Calu3 (cell line): ENCODE results near the gene SMIM11. TPM values are rescaled to one million over a fixed set of nuclear protein-coding genes. Genes with fewer than 3 reads are reported as not detected.

Experiments used
- BruUV-seq: library from RNA; stranded (reverse); fragments of 400-500 nt; replicated peaks from 2 replicates; lab custom pipeline; 2021; lab: Mats Ljungman, UMichigan
- CTCF ChIA-PET: fragments of 300-600 bp; sonication (Branson Sonifier 250); formaldehyde crosslinking; loops from one replicate; lab custom pipeline; 2022; ENCODE audit warnings: antibody characterized with exemption; lab: Charles Lee
- DNase-seq: peaks from one replicate; pipeline ENCODE4 v3.0.0; 2022
- H3K27ac Mint-ChIP-seq: one replicate; pipeline ENCODE4 v1.8.0; 2022; ENCODE audit warnings: mixed read lengths; ENCODE audit not compliant: unreplicated experiment
- H3K27me3 Mint-ChIP-seq: one replicate; pipeline ENCODE4 v1.8.0; 2022; ENCODE audit warnings: mixed read lengths; ENCODE audit not compliant: unreplicated experiment
- H3K36me3 Mint-ChIP-seq: one replicate; pipeline ENCODE4 v1.8.0; 2022; ENCODE audit warnings: mild to moderate bottlenecking, moderate library complexity, mixed read lengths; ENCODE audit not compliant: insufficient read depth, unreplicated experiment
- H3K4me1 Mint-ChIP-seq: one replicate; pipeline ENCODE4 v1.8.0; 2022; ENCODE audit warnings: mild to moderate bottlenecking, low read depth, mixed read lengths; ENCODE audit not compliant: unreplicated experiment
- H3K4me3 Mint-ChIP-seq: one replicate; pipeline ENCODE4 v1.8.0; 2022; ENCODE audit warnings: mild to moderate bottlenecking, low read depth, moderate library complexity, mixed read lengths; ENCODE audit not compliant: unreplicated experiment
- H3K9me3 Mint-ChIP-seq: one replicate; pipeline ENCODE4 v1.8.0; 2022; ENCODE audit warnings: low read depth, mixed read lengths; ENCODE audit not compliant: unreplicated experiment
- CTCF ChIP-seq: fragments of 200-600 bp; IDR thresholded peaks from one replicate; pipeline ENCODE4 v1.8.0; 2022; ENCODE audit warnings: antibody characterized with exemption; ENCODE audit not compliant: unreplicated experiment
- intact Hi-C: fragments of 100-400 bp; cut with micrococcal nuclease; formaldehyde crosslinking; loops from one replicate; pipeline ENCODE4 v1.10.0; 2022; ENCODE audit not compliant: unreplicated experiment
- total RNA-seq: library from RNA; stranded (reverse); gene quantifications from 2 replicates; pipeline ENCODE4 v1.2.3, GENCODE V29; 2022

SMIM11 gene
- total RNA-seq, 1 experiment from 2014 or later: 12.9 TPM

GRCh38 chr21:34343347-34343746 lies 32.0 kb upstream of the SMIM11 start:
- no peak for TF ChIP-seq CTCF
- Mint-ChIP-seq H3K27me3 (peaks cover 28% of the 10 kb centered on the region), H3K4me3 (no peak overlapping the region), H3K9me3 (no peaks in the 10 kb centered on the region), H3K36me3 (peaks cover 4% of the 10 kb centered on the region), H3K4me1 (no peaks in the 10 kb centered on the region), H3K27ac (no peak overlapping the region)
- CTCF ChIA-PET: no interaction called here
- DNase-seq: no peak
- intact Hi-C loops: no loop called here
- BruUV-seq: no TSS peak

GRCh38 chr21:34343838-34344381 lies 31.4 kb upstream of the SMIM11 start:
- Mint-ChIP-seq H3K27ac (no peak overlapping the region), H3K27me3 (peaks cover 22% of the 10 kb centered on the region), H3K4me3 (no peak overlapping the region), H3K36me3 (peaks cover 4% of the 10 kb centered on the region), H3K4me1 (no peaks in the 10 kb centered on the region), H3K9me3 (no peaks in the 10 kb centered on the region)
- intact Hi-C loops: no loop called here
- no peak for TF ChIP-seq CTCF
- no TSS peak for BruUV-seq
- CTCF ChIA-PET: no interaction called here
- no peak for DNase-seq

GRCh38 chr21:34344584-34344983 lies 30.7 kb upstream of the SMIM11 start:
- Mint-ChIP-seq H3K4me3 (no peak overlapping the region), H3K9me3 (no peaks in the 10 kb centered on the region), H3K27me3 (peaks cover 17% of the 10 kb centered on the region), H3K27ac (no peak overlapping the region), H3K36me3 (peaks cover 4% of the 10 kb centered on the region), H3K4me1 (no peaks in the 10 kb centered on the region)
- intact Hi-C loops: no loop called here
- DNase-seq: no peak
- CTCF ChIA-PET: no interaction called here
- no peak for TF ChIP-seq CTCF
- no TSS peak for BruUV-seq

GRCh38 chr21:34345091-34345871 lies 30.0 kb upstream of the SMIM11 start:
- Mint-ChIP-seq H3K4me3 (no peak overlapping the region), H3K27ac (no peak overlapping the region), H3K36me3 (peaks cover 4% of the 10 kb centered on the region), H3K4me1 (no peaks in the 10 kb centered on the region), H3K9me3 (no peaks in the 10 kb centered on the region), H3K27me3 (peaks cover 17% of the 10 kb centered on the region)
- intact Hi-C loops: no loop called here
- TF ChIP-seq CTCF: no peak
- CTCF ChIA-PET: no interaction called here
- DNase-seq: no peak
- no TSS peak for BruUV-seq
